GM19240 (cell line): Measurements from ENCODE around the gene PTPRM.

Source experiments
- DNase-seq: peaks from one replicate; pipeline ENCODE4 v3.0.0; 2011; ENCODE audit warnings: low spot score; ENCODE audit not compliant: insufficient read length

Gene PTPRM

DNA sequence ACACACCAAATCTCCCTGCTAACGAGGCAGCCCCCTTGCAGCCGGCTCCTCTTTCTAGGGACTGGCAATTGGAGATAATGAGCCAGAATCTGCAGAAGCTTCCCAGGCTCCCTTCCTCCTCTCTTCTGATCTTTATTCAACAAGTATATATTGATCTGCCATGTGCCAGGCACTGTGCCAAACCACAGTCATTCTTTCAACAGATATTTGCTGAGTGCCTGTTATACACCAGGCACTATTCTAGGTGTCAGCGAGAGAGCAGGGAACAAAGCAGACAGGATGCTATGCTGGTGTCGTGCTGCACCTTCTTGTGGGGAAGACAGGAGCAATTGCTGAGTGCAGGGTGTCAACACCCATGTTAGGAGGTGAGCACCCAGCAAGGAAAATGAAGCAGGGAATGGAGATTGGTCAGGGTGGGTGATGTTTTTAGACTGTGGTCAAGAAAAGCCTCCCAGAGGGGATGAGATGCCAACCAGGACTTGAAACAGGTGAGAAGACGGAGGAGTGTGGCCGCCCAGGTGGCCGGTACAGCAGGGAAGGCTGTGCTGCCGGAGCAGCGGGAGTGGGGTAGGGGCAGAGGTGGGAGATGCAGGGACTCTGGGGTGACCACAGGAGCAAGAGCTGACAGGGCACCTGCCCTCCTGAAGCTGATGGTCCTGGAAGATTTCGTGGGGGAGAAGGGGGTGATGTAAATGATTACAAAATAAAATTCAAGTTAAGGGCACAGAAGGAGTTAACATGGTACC lies 734.5 kb downstream of the PTPRM start:
- DNase-seq, result no peak

DNA sequence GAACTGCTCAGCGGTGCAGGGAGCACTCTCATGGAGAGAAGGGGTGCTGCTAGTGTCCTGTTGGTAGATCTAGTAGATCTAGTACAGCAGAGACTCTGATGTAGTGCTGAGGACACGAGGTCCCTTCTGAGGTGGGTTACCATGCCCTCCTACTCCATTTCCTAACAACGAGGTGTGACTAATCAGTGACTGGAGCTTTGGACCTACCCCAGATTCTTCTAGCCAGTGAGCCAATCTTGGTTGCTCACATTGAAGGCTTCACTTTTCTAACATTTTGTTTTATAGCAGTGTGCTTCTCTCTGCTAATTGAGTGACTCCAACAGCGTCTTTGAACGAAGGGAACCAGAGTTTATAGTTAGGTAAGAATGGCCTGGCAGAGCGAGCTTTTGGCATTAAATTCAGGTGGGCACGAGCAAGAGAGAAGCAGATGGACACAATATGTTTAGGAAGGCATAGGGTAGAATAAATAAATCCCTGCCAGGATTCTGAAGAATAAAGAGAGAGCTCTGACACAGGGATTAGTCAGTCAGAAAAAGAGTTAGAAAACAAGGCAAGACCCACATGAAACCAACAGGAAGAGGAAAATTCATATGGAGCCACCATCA lies 736.1 kb downstream of the PTPRM start:
- DNase-seq, result no peak

DNA sequence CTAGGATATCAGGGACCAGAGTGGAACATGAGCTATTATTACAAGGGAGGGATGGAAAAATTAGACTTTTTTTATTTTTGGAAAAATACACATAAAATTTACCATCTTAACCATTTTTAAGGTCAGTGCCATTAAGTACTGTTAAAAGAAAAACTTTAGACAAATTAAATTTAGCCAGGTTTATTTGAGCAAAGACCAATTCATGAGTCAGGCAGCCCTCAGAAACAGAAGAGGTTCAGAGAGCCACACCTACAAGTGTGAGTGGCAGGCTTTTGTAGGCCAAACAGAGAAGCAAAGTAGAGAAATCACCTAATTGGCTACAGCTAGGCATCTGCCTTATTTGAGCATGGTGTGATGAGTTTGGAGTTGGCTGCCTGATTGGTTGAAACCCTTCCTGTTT lies 740.8 kb downstream of the PTPRM start:
- no peak for DNase-seq

DNA sequence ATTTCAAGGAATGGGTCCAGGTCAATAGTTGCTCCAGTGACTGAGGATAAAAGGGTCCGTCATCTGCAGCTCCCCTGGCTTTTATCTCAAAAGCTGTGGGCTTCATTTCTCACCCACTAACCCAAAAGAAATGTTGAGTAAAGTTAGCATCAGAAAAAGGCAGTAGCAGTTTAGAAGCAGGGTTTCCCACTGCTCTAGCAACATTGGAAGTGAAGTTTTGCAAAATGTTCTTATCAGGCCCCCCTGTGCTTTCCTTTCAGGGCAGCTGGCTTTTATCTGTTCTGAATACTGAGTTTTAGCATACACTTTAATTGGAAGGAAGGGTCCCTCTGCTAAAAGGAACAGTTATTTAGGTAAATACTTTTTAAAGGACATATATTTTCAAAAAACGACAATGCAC lies 745.9 kb downstream of the PTPRM start:
- DNase-seq, result no peak

DNA sequence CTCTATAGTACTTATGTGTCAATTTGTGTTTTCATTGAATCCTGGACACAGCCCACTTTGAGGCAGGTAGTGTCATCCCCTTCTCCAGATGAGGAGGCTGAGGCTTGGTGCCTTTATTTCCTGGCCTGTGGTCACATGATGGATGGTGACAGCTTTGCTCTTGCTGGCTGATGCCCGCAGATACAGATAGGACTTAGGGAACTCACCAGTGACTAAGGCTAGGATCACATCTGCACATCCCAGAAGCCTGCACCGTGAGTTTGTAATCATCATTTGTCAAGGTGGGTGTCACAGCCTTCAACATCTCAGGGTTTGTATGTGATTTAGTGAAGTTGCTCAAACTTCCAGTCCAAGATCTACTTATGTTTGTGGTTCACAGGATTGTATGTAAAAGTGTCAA lies 747.0 kb downstream of the PTPRM start:
- DNase-seq, result no peak

DNA sequence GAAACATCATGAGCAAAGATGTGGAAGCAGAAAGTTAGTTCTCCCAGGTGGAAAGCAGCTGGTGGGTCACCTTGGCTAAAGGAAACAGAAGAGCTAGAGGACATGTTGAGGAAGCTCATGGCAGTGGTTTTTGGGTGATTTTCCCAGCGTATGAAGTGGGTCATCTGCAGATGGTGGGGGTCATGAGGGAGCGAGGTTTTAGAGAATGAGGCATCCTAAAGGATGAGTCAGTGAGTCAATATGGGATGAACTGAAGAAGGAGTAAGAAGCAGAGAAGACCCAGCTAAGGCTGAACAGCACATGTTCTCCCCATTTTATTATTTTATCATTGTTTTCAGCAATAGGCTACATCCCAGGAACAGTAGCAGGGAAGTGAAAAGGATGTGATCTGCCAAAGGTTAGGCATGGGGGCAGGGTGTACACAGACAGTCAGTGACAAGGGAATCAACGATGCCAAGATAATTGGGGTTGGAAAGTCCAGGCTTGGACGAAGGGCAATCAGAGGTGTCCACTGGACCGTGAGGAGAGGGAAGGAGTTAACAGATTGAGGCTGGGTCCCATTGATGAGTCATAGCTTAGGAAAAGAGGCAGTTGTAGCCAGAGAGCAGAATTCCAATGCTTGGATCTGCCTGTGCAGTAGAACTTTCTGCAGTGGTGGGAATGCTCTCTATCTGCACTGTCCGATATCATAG lies 752.8 kb downstream of the PTPRM start:
- no peak for DNase-seq

DNA sequence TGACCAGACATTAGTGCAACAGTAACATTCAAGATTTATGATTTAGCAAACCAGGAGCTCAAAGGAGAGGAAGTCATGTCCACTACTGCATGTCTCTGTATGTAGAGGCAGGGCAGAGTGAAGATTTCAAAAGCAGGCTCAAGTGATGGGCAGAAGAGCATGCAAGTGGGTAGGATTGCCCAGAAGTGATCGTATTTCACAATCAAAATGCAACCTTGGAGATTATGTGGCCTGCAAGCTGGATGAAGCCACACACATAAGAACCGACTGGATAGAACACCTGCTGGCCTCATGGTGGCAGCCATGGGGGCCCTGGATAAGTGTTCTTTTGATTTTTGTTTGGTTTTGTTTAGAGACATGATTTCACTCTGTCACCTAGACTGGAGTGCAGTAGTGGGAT lies 755.4 kb downstream of the PTPRM start:
- no peak for DNase-seq

DNA sequence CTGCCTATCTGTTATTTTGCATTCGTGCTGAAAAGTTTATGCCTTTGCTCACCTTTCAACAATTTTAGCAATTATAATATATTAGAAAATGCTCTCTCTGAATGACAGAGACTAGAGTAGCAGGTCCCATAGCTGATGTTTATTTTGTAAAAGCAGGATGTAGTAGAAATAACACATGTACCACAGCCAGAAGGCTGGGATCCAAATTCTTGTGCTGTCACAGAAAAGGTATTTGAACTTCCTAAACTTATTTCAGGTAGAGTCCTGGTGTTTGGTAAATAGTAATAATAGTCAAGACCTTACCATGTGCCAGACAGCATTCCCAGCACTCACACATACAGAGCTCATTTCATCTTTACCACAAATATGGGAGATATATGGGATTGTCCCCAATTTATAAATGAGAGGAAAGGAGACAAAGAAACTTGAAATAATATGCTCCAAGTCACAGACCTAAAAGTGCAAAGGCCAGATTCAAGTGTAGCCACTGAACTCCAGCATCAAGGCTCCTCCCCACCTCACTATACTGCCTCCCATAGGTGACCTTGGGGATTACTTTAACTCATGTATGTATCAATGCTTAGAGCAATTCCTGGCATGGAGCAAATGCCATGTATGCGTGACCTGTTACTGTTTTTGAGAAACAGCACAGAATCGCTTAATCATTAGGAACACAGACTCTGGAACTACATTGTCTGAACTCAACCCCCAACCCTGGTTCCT lies 757.4 kb downstream of the PTPRM start:
- no peak for DNase-seq

DNA sequence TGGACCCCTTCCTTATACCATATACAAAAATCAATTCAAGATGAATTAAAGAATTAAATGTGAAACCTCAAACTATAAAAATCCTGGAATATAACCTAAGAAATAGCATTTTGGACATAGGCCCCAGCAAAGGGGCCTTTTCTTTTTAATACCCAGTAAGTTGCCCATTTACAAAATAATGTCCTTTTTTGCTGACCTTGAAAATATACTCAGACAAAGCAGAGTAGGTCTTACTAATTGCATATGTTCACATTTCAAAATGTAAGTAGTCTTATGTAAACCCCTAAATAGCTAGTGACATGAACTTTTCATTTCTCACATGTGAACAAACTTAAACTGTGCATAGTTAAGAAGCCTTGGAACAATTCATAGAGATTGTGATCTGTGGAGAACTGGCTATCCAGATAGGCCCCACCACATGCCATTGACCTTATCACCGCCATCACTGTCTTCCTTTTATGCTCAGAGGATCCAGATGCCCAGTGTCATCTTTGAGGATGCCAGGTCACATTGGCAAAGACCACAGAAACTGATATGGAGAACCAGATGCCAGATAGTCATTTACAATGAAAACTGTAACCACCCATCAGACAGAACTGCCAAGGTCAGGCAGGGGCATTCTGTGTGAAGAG lies 759.8 kb downstream of the PTPRM start:
- no peak for DNase-seq

DNA sequence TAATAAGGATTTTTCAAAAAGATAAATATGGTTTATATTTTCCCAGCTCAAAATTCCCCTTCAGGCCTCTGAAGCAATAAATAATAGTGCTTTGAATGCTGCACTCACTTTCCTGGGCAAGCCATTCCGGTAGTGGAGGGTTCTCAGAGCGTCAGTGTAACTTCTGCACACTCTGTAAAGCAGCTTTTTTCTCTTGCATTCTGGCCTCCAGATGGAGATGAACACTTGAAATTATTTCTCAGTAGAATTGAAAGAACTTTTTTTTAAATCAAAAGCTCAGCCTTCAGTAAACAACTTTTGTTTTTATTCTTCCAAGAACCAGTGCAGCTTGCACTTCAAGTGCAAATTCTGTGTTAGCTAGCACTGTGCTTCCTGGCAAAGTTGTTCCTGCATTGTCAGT lies 761.0 kb downstream of the PTPRM start:
- DNase-seq, result no peak

DNA sequence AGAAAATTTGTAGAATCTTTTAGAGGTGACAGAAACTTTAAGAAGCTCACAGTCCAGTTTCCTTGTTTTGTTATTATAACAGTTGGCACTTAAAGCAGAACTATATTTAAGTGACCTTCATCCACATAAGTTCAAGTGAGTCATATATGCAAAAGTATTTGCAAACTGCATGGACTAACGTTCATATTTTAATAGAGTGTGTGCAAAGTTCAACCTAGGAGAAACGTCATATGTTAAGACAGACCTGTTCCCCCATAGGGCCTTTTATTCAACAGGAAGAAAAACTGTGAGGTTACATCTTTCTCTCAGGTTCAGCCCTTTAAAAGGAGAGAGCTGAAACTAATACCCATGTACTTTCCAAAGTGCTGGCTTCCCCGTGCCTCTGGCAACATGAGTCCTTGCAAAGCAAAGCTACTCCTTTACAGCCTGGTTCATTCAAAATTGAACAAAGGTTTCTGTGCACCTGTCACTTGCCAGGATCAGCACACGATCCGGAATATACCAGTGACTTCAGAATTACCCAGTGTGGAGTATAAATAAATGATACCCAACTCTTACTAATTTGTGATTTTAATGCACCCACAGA lies 762.2 kb downstream of the PTPRM start:
- no peak for DNase-seq

DNA sequence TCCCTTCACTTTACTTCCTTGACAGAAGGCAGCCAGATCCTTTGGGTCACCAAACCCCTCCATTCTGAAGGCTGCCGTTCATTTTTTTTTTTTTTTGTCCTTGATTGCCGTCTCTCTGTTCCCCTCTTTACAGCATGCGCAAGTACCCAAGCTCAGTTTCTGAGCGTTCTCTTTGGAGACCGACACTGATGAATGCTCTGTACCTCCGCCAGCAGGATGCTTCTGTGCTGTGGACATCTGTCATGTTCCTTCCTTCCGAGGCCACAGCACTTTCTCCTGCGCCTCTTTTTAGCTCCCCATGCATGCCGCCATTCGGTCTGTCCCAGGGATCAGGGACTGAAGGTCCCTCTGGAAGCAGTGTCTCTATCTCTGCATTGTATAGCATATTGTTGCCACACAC lies 763.5 kb downstream of the PTPRM start:
- no peak for DNase-seq

DNA sequence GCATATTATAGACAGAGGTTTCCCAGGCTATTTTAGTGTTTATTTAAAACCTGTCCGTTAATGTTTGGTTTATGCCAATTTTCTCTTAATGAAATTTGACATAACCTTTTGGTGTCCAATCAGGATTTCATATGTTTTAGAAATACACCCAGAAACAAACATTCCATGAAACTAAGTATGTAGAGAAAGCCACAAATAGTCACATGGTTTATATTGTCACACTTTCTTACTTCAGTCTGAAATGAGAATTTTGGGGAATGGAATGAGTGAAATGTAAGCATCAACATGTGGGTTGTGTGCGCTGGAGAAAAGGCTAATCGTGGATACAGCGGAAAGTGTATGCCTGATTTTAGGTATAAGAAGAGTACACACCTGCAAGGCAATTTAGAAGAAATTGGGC lies 765.2 kb downstream of the PTPRM start:
- no peak for DNase-seq

DNA sequence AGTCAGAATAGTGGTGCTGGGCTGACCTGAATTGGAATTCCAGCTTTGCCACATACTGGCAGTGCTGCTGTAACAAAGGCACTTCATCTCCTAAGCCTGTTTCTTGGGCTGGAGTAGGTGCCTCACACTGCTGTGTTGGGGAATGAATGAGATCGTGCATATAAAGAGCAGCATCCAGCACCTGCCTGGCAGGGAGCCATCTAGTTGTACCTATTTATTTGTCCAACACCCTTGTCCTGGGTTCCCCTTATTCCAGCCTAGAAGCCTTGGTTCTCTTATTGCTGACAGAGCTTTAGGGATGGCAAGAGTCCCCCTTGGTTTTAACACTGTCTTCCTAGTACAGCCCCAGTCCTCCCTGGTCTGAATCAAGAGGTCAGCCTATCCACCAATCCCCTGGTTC lies 766.8 kb downstream of the PTPRM start:
- no peak for DNase-seq

DNA sequence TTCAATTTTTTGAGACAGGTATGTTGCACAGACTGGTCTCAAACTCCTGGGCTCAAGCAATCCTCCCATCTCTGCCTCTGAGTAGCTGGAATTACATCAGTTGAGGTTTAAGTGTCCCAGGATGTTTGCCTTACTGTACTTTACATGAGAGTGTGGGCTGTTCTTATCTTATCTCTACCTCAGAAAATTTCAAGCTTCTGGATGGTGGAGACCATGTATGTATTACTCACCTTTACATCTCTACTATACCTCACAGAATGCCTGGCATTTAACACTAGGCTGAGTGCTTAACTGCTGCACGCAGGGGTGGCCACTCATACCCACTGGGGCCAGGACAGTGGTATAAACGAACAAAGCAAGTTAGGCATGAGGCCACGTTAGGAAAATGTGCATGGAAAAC lies 770.1 kb downstream of the PTPRM start:
- no peak for DNase-seq

DNA sequence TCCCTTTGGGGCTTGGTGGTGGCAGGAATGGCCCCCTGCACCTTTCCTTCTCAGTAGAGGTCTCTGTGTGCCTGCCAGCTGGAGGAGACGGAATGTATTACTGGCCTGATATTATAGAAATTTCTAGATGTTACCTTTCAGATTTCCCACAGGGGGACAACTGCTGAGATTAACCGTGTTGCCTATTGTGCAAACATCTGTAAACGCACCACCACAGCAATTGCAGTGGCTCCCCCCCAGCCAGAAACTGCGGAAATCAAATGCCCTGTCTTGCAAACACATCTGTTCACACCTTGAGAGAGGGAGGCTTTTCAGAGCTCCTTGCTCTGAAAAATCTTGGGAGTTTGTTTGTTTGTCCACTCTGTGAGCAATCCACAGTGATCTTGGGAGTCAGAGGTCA lies 772.1 kb downstream of the PTPRM start:
- DNase-seq, result no peak

DNA sequence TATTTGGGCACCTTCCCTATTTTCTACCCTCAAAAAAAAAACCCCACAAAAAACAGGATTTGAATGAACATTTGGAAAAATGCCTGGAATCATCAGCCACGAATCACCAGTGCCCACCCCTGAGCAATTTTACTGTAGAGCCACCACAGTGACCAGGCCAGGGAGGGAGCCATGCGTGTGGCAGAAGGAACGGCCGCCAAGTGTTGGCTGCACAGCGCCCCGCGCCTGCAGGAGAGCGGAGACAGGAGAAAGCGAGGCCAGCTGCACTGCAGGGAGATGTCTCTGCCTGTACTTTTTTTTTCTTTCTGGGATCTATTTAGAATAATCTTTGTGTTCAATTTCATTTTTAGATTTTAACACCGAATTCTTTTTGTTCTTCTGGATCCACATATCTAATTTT lies 772.8 kb downstream of the PTPRM start:
- DNase-seq, result no peak

DNA sequence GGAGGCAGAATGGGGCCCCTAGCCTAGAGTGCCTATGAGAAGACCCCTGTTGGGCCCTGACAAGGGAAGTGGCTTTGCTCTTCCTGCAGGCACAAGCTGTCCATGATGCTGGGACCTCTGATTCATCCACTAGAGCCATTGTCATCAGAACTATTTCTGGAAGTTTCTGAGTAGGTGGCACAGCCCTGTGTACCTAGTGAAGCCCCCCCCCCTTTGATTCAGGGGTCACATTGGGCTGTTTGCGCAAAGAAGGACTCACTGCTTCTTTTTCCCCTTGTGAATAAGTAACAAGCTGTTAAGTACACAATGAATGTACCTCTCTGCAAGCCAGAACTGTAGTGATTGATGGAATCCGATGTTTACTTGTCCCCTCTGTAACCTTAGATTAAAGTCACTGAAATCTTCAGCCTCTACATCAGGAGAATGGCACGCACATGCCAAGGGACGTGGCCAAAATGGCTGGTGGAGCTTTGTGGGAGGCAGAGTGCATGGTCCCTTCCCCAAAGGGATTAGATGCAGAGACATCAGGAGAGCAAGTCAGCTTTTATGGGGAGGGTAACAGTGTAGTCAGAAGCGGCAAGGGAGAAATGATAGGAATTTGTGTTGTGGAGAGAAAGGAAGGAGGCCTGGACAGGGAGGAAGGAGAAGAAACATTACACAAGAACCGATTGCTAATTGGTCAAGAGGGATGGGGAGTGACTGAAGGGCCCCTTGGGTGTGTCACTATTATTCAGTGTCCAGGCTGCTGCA lies 774.5 kb downstream of the PTPRM start:
- DNase-seq, result no peak

DNA sequence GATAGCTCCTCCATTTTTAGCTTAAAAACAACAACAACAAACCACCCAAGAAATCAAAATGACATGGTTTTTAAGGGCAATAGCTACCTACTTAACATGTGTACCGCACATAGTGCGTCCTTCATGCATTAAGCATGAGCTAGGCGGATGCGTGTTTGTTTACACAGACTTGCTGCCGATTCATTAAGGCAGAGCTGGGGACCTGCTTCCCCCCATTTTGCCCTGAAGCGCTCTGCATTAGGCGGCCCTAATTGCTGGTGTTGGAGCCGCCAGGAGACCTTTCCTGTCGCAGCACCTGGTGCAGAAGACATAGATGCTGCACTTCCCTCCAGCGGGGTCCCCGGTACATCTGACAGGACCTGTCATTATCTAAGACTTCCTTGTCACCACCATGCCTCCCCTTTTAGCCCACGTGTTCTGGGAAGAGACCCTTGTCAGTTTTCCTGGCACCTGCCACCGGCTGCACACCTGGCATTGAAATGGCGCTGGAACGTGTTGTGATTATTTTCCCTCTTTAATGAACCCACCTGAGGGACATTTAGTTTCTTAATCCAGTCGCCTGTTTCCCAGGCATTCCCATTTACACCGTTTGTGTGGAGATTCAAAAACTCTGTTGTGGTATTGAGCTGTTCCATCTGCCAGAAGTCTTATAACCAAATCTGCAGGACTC lies 781.1 kb downstream of the PTPRM start:
- DNase-seq, result no peak
